Choroid plexus epithelial cell (primary cell): ENCODE results near the gene RMC1.
A peak's percentile ranks its signal among the peaks of the same experiment; 100 is the strongest.

Source experiments
- DNase-seq: peaks from one replicate; pipeline ENCODE4 v3.0.0-alpha.2; 2010; ENCODE audit warnings: low read depth
- H3K4me3 ChIP-seq: 2 replicates; pipeline ENCODE4 v1.5.1; 2011; ENCODE audit warnings: low read depth, mild to moderate bottlenecking, control low read depth, low read length, moderate library complexity
- TF ChIP-seq, protein P1 (sequence below): conservative IDR thresholded peaks from 2 replicates; pipeline ENCODE4 v1.5.1; 2011; ENCODE audit warnings: low read depth, mild to moderate bottlenecking, control low read depth, inconsistent platforms, low read length, moderate library complexity

RMC1 gene

DNA sequence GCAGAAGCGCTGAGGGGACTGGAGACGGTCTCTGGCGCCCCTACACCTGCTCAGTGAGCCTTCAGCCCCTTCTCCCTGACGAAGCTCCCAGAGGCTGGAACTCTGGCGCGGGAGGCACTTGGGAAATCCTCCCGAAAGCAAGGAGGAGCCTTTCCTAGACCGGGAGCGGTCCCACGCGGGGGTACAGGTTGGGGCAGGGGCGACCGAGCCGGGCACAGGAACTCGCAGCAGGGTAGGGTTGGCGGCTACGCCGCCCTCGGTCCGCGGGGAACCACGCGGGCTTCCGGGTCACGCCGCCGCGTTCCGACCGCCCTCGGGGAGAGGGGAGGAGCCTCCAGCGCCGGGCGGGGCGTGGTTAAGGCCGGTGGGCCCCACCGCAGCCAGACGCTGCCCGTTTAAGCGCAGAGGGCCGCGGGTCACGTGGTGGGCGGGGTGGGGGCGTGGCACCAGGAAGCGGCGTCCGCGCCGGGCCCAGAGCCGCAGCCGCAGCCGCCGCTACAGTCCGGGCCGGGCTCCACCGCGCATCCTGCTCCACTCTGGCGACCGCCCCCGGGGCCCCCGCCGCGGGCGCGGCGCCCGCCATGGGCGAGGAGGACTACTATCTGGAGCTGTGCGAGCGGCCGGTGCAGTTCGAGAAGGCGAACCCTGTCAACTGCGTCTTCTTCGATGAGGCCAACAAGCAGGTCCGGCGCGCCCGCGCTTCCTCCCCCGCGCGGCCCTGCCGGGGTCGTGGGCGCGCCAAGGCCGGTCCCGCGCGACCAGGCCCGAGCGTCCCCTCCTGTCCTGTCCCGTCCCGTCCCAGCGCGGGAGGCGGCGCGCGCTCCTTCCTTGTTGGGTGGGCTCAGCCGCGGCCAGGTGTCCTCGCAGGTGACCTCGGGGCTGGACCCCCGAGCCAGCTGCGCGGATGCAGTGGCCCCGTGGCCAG lies at the start of gene RMC1:
Gene RMC1, plus strand, starts transcription at position 474 of the 925 bp plus-strand sequence. Its CDS starts 108 bp downstream, at position 582.
- H3K4me3 ChIP-seq = peak within 1 kb of the TSS; percentile 78
- DNase-seq = peak; percentile 94
- TF ChIP-seq, protein P1, sequence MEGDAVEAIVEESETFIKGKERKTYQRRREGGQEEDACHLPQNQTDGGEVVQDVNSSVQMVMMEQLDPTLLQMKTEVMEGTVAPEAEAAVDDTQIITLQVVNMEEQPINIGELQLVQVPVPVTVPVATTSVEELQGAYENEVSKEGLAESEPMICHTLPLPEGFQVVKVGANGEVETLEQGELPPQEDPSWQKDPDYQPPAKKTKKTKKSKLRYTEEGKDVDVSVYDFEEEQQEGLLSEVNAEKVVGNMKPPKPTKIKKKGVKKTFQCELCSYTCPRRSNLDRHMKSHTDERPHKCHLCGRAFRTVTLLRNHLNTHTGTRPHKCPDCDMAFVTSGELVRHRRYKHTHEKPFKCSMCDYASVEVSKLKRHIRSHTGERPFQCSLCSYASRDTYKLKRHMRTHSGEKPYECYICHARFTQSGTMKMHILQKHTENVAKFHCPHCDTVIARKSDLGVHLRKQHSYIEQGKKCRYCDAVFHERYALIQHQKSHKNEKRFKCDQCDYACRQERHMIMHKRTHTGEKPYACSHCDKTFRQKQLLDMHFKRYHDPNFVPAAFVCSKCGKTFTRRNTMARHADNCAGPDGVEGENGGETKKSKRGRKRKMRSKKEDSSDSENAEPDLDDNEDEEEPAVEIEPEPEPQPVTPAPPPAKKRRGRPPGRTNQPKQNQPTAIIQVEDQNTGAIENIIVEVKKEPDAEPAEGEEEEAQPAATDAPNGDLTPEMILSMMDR = no peak

DNA sequence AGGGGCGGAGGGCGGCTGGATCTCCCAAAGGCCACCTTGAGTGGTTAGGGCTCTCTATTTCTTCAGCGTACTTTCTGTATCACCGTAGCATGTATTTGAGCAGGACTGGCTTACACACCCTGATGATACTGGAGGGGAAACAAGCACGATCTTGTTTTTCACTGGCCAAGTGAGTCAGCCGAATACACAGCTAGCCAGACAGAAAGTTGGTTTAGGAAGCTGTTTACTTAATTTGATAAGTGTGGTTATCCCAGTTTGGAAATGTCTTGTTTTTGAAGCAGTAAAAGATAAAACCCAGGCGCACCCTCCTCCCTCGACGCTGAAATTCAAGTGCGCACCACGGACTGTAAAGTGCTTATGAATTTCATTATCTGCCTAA lies 49.6 kb upstream of the RMC1 start:
- peak; percentile 62 for DNase-seq
- peak overlapping the region; percentile 100 for H3K4me3 ChIP-seq
- TF ChIP-seq, protein P1 = no peak

DNA sequence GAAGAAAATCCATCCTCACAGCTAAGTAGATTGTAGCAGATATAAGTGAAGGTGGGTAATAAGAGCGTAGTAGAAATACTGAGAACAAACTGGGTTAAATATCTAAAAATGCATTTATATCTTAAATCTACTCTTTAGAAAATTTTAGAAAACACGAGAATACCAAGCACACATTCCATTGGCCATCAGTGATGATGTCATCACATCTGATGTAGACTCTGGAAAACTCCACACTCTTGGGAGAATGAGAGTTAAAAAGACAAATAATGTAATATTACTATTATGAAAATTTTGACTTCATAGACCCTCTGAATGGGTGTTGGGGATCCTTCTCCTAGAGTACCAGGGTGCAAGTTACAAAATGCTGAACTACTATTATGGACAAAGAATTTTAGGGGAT lies 46.5 kb upstream of the RMC1 start:
- TF ChIP-seq, protein P1 = no peak
- no peak for DNase-seq
- H3K4me3 ChIP-seq = no peak overlapping the region

DNA sequence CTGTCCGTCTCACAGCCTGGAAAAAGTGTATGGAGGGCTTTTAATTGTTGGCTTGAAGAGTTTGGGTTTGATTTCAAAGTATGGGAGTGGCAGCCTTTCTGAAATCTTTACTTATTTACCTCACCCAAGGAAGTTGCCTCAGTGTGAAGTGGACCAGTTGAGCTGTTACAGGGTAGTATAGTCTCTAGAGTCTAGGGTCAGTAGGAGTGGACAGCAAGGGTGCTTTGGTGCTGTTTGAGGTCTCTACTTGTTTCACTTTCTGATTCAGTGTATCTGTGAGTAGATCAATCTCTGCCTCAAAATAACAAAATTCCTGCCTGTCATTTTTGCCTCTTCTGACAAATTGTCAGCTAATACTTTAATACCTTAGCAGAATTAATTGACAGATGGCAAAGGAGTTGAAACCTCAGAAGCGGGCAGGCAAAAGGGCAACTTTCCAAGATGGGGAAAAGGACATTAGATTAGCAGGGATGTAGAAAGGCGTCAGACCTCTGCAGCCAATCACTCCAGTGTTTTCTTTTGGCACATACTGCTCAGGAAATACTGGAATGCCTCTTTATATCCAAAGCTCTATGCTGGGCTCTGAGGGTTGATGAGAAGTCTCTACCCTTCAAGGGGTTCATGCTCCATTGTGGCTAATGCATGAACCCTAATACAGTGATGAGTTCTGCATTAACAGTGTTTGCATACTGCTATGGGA lies 44.3 kb upstream of the RMC1 start:
- DNase-seq = peak; percentile 41
- no peak overlapping the region for H3K4me3 ChIP-seq
- TF ChIP-seq, protein P1 = no peak

DNA sequence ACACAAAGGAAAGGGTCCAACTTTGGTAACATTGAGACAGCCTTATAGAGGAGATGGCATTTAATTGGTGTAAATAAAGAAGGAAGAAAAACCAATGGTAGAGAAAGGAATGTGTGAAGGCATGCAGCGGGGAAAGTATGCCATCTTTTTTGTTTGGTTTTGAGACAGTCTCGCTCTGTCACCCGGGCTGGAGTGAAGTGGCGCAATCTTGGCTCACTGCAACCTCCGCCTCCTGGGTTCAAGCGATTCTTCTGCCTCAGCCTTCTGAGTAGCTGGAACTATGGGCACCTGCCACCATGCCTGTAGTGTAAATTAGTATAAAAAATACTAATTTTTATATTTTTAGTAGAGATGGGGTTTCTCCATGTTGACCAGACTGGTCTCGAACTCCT lies 43.8 kb upstream of the RMC1 start:
- DNase-seq = no peak
- TF ChIP-seq, protein P1 = no peak

DNA sequence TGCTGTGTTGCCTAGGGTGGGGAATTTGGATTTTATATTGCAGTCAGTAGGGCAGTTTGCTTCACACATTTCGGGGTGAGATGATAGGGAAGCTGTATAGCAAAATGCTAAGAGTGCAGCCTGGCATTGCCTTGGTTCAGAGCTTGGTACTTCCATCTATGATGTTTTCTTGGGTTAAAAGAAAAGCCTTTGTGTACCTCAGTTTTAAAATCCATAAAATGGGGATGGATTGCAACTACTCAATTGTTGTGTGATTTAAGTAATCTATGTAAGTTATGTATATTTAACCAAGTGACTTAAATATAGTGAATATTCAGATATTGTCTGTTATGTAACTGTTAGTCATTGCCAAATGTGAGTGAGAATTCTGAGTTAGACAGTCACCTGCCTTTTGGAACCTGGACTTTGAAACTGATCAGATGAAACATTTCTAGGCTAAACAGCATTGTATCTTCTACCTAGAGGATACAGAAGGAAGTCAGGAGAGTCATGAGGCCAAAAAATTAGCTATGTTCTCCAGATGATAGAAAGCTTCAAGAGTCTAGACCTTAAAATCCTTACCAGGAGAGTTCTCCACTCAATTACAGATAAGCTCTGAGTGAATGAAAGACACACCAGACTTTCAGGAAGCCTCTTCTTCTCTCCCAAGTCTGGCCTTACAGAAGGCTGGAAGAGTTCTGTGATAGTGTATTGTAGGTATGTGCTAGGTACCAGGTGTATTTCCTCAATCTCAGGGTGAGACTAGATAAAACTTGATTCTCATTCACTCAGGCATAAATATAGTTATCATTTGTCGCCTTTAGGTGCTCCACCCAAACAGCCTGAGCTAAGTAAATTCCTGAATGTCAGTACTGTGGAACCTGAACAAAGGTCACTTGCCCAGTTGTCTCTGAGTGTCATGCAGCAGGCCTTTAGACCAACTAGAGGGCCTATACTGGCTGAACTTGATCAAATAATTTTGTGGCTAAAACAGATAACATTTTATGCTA lies 42.7 kb upstream of the RMC1 start:
- no peak for DNase-seq
- no peak overlapping the region for H3K4me3 ChIP-seq
- TF ChIP-seq, protein P1 = no peak

More for the DNA sequence above, 43.8 kb upstream of the RMC1 start:
- no peak overlapping the region for H3K4me3 ChIP-seq
